Measurements from ENCODE around the gene IQSEC1.

Gene IQSEC1

DNA sequence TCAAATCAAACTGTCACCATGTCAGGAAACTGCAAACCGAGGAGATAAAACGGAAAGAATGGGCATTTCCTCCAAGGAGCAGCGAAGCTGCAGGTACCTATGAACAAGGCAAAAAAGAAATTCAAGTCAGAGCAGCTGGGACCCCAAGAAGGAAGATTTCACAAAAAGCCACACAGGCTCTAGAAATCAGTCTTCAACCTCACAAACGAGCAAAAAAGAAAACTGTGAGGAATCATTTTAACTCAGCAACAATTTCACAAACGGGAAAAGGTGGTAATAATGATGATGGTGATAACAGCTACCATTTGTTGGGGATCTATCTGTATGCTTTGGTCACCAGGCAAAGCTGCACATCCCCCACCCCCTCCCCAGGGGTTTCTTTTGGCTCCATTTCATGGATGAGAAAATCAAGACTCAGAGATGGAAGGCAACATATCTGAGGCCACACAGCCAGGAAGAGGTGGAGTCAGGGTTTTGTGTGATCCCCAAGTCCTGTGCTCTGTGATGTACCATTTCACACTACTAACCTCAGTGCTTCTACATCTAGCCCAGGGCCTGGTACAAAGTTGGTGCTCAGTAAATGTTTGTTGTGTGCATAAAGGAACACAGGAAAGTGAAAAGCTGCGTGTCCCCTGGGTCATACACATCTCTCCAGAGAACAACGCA, 109.9 kb downstream of the IQSEC1 start:
- TF ChIP-seq GATA3 (IDR thresholded peaks at IDR 0.05; ENCODE audit: low read depth, low read length) (no peak), GATA2 (IDR thresholded peaks at IDR 0.05; ENCODE audit: low read depth, low read length) (no peak)

DNA sequence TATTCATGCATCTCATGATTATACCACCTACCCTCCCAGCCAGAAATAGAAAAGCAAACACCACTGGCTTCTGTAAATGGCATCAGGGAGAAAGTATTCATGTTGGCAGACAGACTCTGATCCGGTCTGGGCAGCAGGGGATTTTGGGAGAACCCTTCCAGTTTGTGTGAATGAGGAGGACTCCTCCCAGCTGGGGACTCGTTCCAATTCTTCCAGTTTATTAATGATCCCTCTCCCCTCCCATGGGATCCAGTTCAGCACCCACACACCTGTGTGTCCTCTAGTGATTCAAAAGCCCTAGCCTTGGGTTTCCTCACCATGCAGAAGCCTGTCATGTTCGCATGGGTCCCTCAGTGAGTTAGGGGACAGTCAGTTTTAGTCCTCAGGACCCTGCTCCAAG, 110.9 kb downstream of the IQSEC1 start:
- TF ChIP-seq GATA3 (IDR thresholded peaks at IDR 0.05; ENCODE audit: low read depth, low read length) (no peak), GATA2 (IDR thresholded peaks at IDR 0.05; ENCODE audit: low read depth, low read length) (no peak)

DNA sequence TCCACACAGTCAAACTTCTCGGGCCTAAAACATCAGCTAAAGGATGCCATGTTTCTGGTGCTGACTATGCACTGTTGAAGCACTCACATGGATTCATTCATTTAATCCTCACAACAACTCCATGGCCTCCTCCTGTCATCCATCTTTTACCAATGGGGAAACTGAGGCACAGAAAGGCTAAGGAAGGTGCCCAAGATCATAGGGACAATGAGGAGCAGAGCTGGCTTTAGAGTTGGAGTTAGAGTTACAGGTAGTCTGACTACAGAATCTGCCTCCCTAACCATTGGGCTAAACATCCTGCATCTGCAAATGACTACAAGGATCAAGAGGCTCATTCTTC, 111.6 kb downstream of the IQSEC1 start:
- no peak for TF ChIP-seq GATA3 (IDR thresholded peaks at IDR 0.05; ENCODE audit: low read depth, low read length)
- no peak for TF ChIP-seq GATA2 (IDR thresholded peaks at IDR 0.05; ENCODE audit: low read depth, low read length)

GRCh38 chr3:12961007-12961696, 112.1 kb downstream of the IQSEC1 start:
- TF ChIP-seq GATA3 (IDR thresholded peaks at IDR 0.05; ENCODE audit: low read depth, low read length) (no peak), GATA2 (IDR thresholded peaks at IDR 0.05; ENCODE audit: low read depth, low read length) (no peak)

- TF ChIP-seq GATA2 (IDR thresholded peaks at IDR 0.05; ENCODE audit: low read depth, low read length), result no peak
- TF ChIP-seq GATA3 (IDR thresholded peaks at IDR 0.05; ENCODE audit: low read depth, low read length), result no peak
These were observed 112.7 kb downstream of the IQSEC1 start for GRCh38 chr3:12960497-12960896.

DNA sequence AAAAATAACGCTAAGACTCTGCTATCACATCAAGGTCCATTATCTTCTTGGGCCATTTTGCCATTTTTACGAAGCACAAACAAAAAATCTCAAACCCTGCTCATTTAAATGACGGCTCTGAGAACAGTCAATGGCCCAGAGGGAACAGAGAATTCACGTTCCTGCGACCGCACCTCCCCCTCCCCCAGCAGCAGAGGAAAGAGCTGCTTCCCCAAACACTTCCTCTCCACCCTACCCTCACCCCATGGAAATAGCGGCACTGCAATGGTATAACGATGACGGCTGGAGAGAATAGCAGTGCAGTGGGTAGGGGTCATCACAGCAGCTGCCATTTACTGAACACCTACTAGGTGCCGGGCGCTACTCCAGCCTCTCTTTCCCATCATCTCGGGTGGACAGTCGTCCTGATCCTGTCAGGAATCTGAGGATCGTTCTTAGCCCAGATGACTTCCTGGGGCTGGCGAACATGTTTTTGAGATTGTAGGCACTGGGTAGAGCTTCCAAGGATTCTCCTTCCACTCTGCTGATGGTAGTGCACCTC, 113.3 kb downstream of the IQSEC1 start:
- TF ChIP-seq GATA3 (IDR thresholded peaks at IDR 0.05; ENCODE audit: low read depth, low read length) (no peak), GATA2 (IDR thresholded peaks at IDR 0.05; ENCODE audit: low read depth, low read length) (no peak)

GRCh38 chr3:12959410-12959809, 113.8 kb downstream of the IQSEC1 start:
- no peak for TF ChIP-seq GATA2 (IDR thresholded peaks at IDR 0.05; ENCODE audit: low read depth, low read length)
- no peak for TF ChIP-seq GATA3 (IDR thresholded peaks at IDR 0.05; ENCODE audit: low read depth, low read length)

DNA sequence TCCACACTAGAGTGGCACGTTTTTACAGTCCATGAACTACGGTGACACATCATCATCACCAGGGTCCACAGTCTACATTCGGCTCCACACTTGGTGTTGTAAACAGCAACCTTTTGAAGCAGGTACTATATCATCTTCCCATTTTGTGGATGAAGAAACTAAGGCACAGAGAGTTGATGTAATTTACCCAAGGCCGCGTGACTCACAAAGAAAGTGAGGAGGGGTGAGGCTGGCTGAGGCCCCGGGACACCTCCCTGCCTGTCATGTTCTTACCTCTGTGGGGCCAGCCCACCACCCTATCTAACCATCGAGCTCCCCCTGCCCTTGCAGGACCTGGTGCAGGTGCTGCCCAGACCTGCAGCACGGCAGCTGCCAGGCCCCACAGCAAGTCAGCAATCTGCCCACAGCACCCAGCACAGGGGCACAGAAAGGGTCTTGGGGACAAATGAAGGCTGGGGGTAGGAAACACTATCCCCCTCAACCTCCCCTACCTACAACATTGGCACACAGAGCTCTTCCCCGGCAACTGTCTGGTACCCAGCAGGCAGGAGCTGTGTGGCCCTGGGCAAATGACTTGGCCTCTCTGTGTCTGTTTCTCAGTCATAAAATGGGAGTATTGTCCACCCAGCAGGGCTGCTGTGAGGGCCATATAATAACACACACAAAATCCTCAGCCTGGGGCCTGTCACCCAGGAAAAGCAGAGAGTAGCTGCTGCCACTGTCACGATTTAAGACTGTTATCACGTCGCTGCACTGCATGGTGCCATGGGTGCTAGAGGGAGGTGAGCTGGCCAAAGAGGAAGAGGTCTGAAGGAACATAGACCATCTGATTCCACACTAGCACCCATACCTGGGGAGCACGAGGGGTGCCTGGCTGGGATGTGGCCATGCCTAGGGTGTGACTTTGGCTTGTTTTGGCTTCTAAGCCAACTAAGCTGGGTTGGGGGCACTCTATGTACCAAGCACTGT, 115.1 kb downstream of the IQSEC1 start:
- TF ChIP-seq GATA2 (IDR thresholded peaks at IDR 0.05; ENCODE audit: low read depth, low read length), result no peak
- no peak for TF ChIP-seq GATA3 (IDR thresholded peaks at IDR 0.05; ENCODE audit: low read depth, low read length)

- TF ChIP-seq GATA2 (IDR thresholded peaks at IDR 0.05; ENCODE audit: low read depth, low read length) (no peak), GATA3 (IDR thresholded peaks at IDR 0.05; ENCODE audit: low read depth, low read length) (no peak)
These were observed 115.9 kb downstream of the IQSEC1 start for GRCh38 chr3:12957339-12957738.

GRCh38 chr3:12956316-12956660, 116.9 kb downstream of the IQSEC1 start:
- TF ChIP-seq GATA2 (IDR thresholded peaks at IDR 0.05; ENCODE audit: low read depth, low read length) (no peak), GATA3 (IDR thresholded peaks at IDR 0.05; ENCODE audit: low read depth, low read length) (no peak)

- TF ChIP-seq GATA3 (IDR thresholded peaks at IDR 0.05; ENCODE audit: low read depth, low read length), result no peak
- no peak for TF ChIP-seq GATA2 (IDR thresholded peaks at IDR 0.05; ENCODE audit: low read depth, low read length)
These were observed 117.4 kb downstream of the IQSEC1 start for GRCh38 chr3:12955651-12956315.

DNA sequence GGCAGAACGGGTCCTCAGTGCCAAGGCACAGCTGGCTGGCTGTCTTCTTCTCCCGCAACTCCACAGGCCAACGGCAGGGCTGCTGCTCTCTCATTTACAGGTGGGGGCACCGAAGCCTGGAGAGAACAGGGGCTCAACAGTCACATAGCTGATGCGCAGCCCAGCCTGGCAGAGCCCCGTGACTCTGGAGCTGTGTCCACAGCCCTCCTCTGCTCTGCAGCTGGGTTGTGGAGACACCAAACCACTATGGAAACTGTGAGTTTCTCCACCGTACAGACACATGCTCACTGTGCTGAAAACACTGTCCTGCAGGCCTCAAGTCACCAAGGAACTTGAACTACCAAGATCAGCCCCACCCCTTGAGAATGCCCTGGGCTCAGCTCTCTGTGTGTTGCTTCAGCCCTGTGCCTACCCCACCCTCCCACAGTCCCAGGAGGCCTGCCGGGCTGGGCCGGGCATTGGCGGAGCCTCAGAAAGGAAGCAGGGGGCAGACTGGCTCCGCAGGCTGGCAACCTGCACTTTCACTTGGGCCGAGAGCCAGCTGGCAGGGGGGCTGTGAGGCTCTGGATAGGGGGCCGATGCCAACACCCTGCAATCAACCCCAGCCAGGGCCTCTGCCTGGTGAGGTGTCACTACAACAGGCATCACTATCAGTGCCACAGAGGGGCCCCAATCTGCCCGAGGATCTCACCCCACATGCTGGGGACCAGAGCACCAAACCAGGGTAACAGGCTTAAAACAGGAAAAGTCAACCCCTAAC, 118.2 kb downstream of the IQSEC1 start:
- TF ChIP-seq GATA2 (IDR thresholded peaks at IDR 0.05; ENCODE audit: low read depth, low read length) (peak; percentile 86), GATA3 (IDR thresholded peaks at IDR 0.05; ENCODE audit: low read depth, low read length) (no peak)

- no peak for TF ChIP-seq GATA2 (IDR thresholded peaks at IDR 0.05; ENCODE audit: low read depth, low read length)
- no peak for TF ChIP-seq GATA3 (IDR thresholded peaks at IDR 0.05; ENCODE audit: low read depth, low read length)
These were observed 119.0 kb downstream of the IQSEC1 start for GRCh38 chr3:12954180-12954579.
